ENCODE data around the gene ZNF142. TPM values are rescaled to one million over a fixed set of nuclear protein-coding genes. Genes with fewer than 3 reads are reported as not detected.

ZNF142 gene, protein sequence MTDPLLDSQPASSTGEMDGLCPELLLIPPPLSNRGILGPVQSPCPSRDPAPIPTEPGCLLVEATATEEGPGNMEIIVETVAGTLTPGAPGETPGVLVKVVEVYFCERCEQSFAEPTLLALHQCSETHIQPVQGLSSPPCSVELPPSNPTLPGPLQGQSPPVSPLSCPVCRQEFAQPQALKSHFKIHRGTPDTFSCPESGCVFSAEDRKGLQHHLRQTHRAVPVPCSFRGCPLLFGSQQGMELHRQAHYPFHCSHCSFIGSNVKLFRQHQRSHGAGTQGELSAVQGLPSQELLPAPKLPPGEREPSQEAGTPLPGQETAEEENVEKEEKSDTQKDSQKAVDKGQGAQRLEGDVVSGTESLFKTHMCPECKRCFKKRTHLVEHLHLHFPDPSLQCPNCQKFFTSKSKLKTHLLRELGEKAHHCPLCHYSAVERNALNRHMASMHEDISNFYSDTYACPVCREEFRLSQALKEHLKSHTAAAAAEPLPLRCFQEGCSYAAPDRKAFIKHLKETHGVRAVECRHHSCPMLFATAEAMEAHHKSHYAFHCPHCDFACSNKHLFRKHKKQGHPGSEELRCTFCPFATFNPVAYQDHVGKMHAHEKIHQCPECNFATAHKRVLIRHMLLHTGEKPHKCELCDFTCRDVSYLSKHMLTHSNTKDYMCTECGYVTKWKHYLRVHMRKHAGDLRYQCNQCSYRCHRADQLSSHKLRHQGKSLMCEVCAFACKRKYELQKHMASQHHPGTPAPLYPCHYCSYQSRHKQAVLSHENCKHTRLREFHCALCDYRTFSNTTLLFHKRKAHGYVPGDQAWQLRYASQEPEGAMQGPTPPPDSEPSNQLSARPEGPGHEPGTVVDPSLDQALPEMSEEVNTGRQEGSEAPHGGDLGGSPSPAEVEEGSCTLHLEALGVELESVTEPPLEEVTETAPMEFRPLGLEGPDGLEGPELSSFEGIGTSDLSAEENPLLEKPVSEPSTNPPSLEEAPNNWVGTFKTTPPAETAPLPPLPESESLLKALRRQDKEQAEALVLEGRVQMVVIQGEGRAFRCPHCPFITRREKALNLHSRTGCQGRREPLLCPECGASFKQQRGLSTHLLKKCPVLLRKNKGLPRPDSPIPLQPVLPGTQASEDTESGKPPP (N-terminal part only)
- total RNA-seq, result 10 to 100 TPM; 27.7 to 33.0 (median 31.6) TPM
- polyA plus RNA-seq, result 1 to 10 TPM; 2.9 to 8.0 (median 4.4) TPM
- long read RNA-seq, donor 1, partial matches to known transcripts, result 0 of 2 reads
- long read RNA-seq, donor 1, other reads (novel, unspliced or antisense), result 0 of 2 reads
- long read RNA-seq, donor 2, result 0 reads

DNA sequence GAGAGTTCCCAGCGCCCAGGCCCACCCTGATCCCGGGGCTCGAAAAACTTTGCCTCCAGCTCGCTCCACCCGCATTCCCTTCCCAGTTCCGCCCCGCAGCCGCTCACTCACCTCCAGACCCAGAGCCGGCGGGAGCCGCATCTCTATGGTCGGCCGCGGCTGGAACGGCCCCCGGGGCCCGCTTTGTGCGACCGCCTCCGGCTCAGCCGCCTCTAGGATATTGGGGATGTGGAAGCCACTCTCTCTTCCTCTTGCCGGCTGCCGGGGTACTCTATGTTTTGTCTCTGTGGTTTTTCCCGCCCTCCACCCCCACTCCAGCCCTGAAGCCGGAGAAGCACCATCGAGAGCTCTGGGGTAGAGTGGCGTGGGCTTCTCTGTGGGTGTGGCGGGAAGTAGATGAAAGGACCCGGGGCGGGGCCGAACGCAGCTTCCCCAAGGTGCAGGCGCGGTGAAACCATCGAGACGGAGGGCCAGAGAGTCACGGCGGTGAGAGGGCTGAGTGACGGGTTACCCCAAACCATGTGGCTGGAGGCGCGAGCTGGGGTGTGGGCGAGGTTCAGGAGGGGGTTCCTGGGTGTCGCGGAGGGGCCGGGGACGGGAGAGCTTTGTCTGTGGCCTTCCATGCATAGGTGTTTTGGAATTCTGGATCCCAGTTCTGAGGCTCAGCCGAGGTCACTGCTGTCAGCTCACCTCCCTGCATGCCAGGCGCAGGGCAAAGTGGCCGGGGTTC lies at the start of gene ZNF142, which contains the start of gene BCS1L:
ZNF142 (minus strand) TSS at position 366 of the 730 bp plus-strand sequence. CDS start 3,194 bp downstream, outside the sequence.
BCS1L (plus strand) TSS at position 426 of the 730 bp plus-strand sequence. CDS start 1,305 bp downstream, outside the sequence.
- TF ChIP-seq CTCF (IDR thresholded peaks at IDR 0.05 in 8 of 11, conservative IDR thresholded peaks at IDR 0.05 in 3 of 11) (no peak), POLR2A (IDR thresholded peaks at IDR 0.05) (peak in 1 of 3 donors; percentile 12), POLR2AphosphoS5 (IDR thresholded peaks at IDR 0.05) (peak; percentile 82 to 86 (median 84))
- H3K27me3 ChIP-seq (replicated peaks in 1 of 7), result no peaks in the 10 kb centered on the region
- 0 to 1% (median 0%) methylated on average over 32 to 49 of the region's 49 CpGs for WGBS, 5 donors
- DNase-seq, result peak; percentile 98
- H3K4me3 ChIP-seq, result peak within 1 kb of the TSS; percentile 84 to 100 (median 96)
- intact Hi-C loops (cut with DNase I; ENCODE audit: low total_unique reads), result loop anchor here (5.0 kb wide), 1 partner anchor 252 kb away; no protein-coding TSS in a partner anchor
- peaks cover 16 to 55% (median 22%) of the 10 kb centered on the region in 6 donors for H3K4me1 ChIP-seq
- no peaks in the 10 kb centered on the region for H3K9me3 ChIP-seq
- H3K27ac ChIP-seq, result peak within 1 kb of the TSS; percentile 40 to 90 (median 78)
- peaks cover 3 to 70% (median 50%) of the 10 kb centered on the region in 6 donors for H3K36me3 ChIP-seq

- intact Hi-C loops (cut with DNase I; ENCODE audit: low total_unique reads), result no loop called here
- no peak overlapping the region for H3K27ac ChIP-seq
- 67 to 89% (median 77%) methylated on average over 4 of the region's 4 CpGs for WGBS, 5 donors
- no peaks in the 10 kb centered on the region for H3K27me3 ChIP-seq (replicated peaks in 1 of 7)
- peaks cover 8 to 28% (median 15%) of the 10 kb centered on the region in 6 donors for H3K4me1 ChIP-seq
- H3K4me3 ChIP-seq, result no peak overlapping the region
- H3K9me3 ChIP-seq, result no peaks in the 10 kb centered on the region
- no peak for DNase-seq
- TF ChIP-seq POLR2A (IDR thresholded peaks at IDR 0.05) (no peak), CTCF (IDR thresholded peaks at IDR 0.05 in 8 of 11, conservative IDR thresholded peaks at IDR 0.05 in 3 of 11) (no peak), POLR2AphosphoS5 (IDR thresholded peaks at IDR 0.05) (no peak)
- H3K36me3 ChIP-seq, result no peaks in the 10 kb centered on the region
Measured at GRCh38 chr2:218708086-218708485, 48.7 kb upstream of the ZNF142 start.

DNA sequence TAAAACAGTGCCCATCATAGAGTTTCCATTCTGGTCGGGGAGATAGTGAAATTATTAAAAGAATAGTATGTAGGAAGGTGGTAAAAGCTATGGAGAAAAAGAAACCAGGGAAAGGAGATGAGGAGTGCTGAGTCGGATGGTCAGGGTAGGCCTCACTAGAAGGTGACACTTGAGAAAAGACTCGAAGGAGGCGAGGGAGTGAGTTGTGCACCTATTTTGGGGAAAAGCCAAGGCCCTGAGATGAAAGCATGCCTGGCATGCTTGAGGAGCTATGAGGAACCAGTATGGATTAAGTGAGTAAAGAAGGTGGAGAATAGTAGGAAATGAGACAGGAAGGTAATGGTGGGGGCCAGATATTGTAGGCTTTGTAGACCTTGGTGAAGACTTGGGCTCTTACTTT lies 43.9 kb upstream of the ZNF142 start:
- H3K36me3 ChIP-seq, result peaks cover 0 to 25% (median 6%) of the 10 kb centered on the region in 6 donors
- intact Hi-C loops (cut with DNase I; ENCODE audit: low total_unique reads), result no loop called here
- TF ChIP-seq POLR2A (IDR thresholded peaks at IDR 0.05), result no peak
- no peak for TF ChIP-seq POLR2AphosphoS5 (IDR thresholded peaks at IDR 0.05)
- TF ChIP-seq CTCF (IDR thresholded peaks at IDR 0.05 in 8 of 11, conservative IDR thresholded peaks at IDR 0.05 in 3 of 11), result no peak
- 86 to 93% (median 89%) methylated on average over 4 of the region's 4 CpGs for WGBS, 5 donors
- H3K4me1 ChIP-seq, result no peaks in the 10 kb centered on the region
- H3K4me3 ChIP-seq, result no peak overlapping the region
- no peaks in the 10 kb centered on the region for H3K27me3 ChIP-seq (replicated peaks in 1 of 7)
- DNase-seq, result no peak
- H3K9me3 ChIP-seq, result no peaks in the 10 kb centered on the region
- H3K27ac ChIP-seq, result no peak overlapping the region
